Heart right ventricle (tissue), 16 donors: ENCODE data around the gene FAM217A. TPM values are rescaled to one million over a fixed set of nuclear protein-coding genes. Genes with fewer than 3 reads are reported as not detected.

Source experiments
- ATAC-seq, 8 donors: fragments of 200-7000 bp; cut with Tn5 transposase; one replicate each; pipeline ENCODE4 v1.9.1; 2020; ENCODE audit warnings: mild to moderate bottlenecking in 8 of 8, moderate library complexity in 8 of 8, moderate number of reproducible peaks in 1 of 8
- DNase-seq, 2 donors: peaks; one replicate each; pipeline ENCODE4 v3.0.0-alpha.2; 2020
- H3K27ac ChIP-seq, 10 donors: fragments of 200-600 bp; sonication (generic) in 2 of 10; one replicate each; pipeline versions ENCODE4 v1.5.0 to v1.8.0; 2020 to 2022; ENCODE audit warnings: mild to moderate bottlenecking in 3 of 10
- H3K27me3 ChIP-seq, 7 donors: fragments of 200-600 bp; one replicate each; pipeline ENCODE4 v1.8.0; 2021 to 2022; ENCODE audit warnings: mild to moderate bottlenecking in 2 of 7
- H3K36me3 ChIP-seq, 9 donors: fragments of 200-600 bp; sonication (generic) in 1 of 9; one replicate each; pipeline versions ENCODE4 v1.5.0 to v1.8.0; 2020 to 2022; ENCODE audit warnings: mild to moderate bottlenecking in 2 of 9
- H3K4me1 ChIP-seq, 9 donors: fragments of 200-600 bp; sonication (generic) in 1 of 9; one replicate each; pipeline versions ENCODE4 v1.5.0 to v1.8.0; 2020 to 2022; ENCODE audit warnings: mild to moderate bottlenecking in 4 of 9
- H3K4me3 ChIP-seq, 10 donors: fragments of 200-600 bp; sonication (generic) in 2 of 10; one replicate each; pipeline versions ENCODE4 v1.5.0 to v1.8.0; 2020 to 2022; ENCODE audit warnings: mild to moderate bottlenecking in 7 of 10, moderate library complexity in 2 of 10
- H3K9me3 ChIP-seq, 11 donors: fragments of 200-600 bp in 10 of 11; sonication (generic) in 2 of 11; one replicate each; pipeline versions ENCODE4 v1.5.0 to v1.8.0; 2013 to 2022; ENCODE audit warnings: mild to moderate bottlenecking in 2 of 11, control low read depth in 1 of 11, moderate library complexity in 1 of 11
- WGBS, 2 donors: extraction: QIAGEN DNeasy Blood & Tissue Kit; methylation state at CpG; one replicate each; pipeline ENCODE4 v1.1.7; 2013; ENCODE audit warnings: inconsistent platforms in 1 of 2; 5-methylcytosine and 5-hydroxymethylcytosine counted together
- intact Hi-C, 10 donors: fragments of 100-400 bp; cut with DNase I; formaldehyde crosslinking; loops; one replicate each; pipeline versions ENCODE4 v1.11.1 to v1.14.2; 2022
- polyA plus RNA-seq, 2 donors: library from polyadenylated mRNA; stranded (reverse); fragments of 200-250 nt; gene quantifications; one replicate each; pipeline ENCODE4 v1.2.3, GENCODE V29; 2013
- total RNA-seq, 10 donors: library from RNA; stranded (reverse); fragmentation: NEBNext Ultra II Directional in 3 of 10; extraction: Animal tissue kit (Norgen Biotek cat#: 25700) in 3 of 10; gene quantifications; one replicate each; pipeline versions ENCODE4 v1.2.1 to v1.2.4, GENCODE V29; 2021 to 2023
- TF ChIP-seq, protein P1 (sequence below), 9 donors: fragments of 200-600 bp; sonication (generic) in 2 of 9; IDR thresholded peaks; one replicate each; pipeline versions ENCODE4 v1.5.0 to v1.8.0; 2021 to 2022; ENCODE audit warnings: antibody characterized with exemption in 9 of 9, mild to moderate bottlenecking in 5 of 9, moderate library complexity in 1 of 9
- donor health status: Arrhythmogenic right ventricular cardiomyopathy.
- donor health status: ischemic (EF 13 %, LVEDD 7.1; RV severe dilation, severe dysfunction).
- donor health status: healthy with polysubstance abuse.
- donor health status: DM: no; HTN: yes; CAD: no.
- donor health status: DM: no; HTN: no; CAD: no.
- donor health status: ischemic (EF 25% LVEDD 6.9; RV normal size, moderate dysfunction).
- donor health status: ischemic (EF 25% LVEDD 5.7; RV mildly dilated, moderate dysfunction).
- donor health status: healthy.
- donor health status: DM: yes; HTN: yes; CAD: no.
- donor health status: Ischemic cardiomyopathy.
- donor health status: ischemic (EF 35%, LVEDD 5.7; RV mildly dilated, moderate dysfunction).
- donor health status: nonischemic (EF 11% LVEDD 7.7; RV severe dilation, severe dysfunction).
- donor health status: DM: yes; HTN: yes; CAD: no.
- donor health status: PGD.
- donor health status: ischemic (EF 29% LVEDD 5.4; RV normal size, mild dysfunction).
- donor health status: nonischemic (EF 23%, LVEDD 6.1; RV moderate dilation, normal function).

The FAM217A gene
- total and polyA plus RNA-seq, 12 donors: not detected

DNA sequence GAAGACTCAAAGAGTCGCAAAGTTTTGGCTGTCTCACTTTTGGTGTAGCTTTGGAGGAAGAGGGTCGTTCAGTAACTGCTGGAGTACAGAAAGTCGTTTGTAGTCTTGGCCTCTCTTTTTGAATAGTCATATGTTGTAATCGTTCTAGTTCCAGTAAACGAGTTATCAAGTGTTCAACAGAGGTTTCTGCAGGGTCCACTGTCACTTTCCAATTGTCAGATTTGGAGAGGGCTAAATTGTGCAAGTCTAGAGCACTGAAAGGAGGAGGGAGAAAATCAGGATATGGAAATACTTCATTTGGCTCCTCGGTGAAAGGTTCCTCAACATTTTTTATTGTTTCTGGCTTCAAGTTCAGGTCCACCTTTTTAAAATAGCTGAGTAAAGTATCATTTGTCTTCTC, 9.7 kb downstream of the FAM217A start:
- 83 to 84% methylated on average over 6 of the region's 6 CpGs for WGBS, 2 donors
- DNase-seq: no peak
- intact Hi-C loops: loop anchor here in 3 of 10 donors (5.0 to 10.0 kb wide), 3 partner anchors 43 to 73 kb away; no protein-coding TSS in a partner anchor

DNA sequence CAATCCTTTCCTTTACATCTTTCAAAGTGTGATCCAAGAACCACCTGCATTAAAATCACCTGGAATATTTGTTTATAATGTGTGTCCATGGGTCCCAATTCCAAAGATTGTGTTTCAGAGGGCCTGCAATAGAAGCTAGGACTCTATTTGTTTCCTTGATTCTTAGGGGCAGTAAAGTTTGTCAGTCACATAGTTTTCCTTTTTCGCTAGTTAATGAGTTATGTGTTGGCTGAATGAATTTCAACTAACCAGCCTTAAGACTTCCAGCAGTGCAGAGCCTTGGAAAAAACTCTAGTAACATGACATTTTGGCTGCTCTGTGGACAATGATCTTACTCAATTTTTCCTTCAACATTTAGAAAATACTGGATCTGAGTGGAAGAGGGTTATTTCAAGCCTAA, 11.3 kb downstream of the FAM217A start:
- Histone ChIP-seq H3K36me3 (peaks cover 0 to 36% (median 9%) of the 10 kb centered on the region in 9 donors), H3K4me3 (no peak overlapping the region), H3K4me1 (no peaks in the 10 kb centered on the region), H3K27me3 (no peaks in the 10 kb centered on the region), H3K9me3 (no peaks in the 10 kb centered on the region), H3K27ac (no peak overlapping the region)
- DNase-seq: no peak
- TF ChIP-seq, protein P1, sequence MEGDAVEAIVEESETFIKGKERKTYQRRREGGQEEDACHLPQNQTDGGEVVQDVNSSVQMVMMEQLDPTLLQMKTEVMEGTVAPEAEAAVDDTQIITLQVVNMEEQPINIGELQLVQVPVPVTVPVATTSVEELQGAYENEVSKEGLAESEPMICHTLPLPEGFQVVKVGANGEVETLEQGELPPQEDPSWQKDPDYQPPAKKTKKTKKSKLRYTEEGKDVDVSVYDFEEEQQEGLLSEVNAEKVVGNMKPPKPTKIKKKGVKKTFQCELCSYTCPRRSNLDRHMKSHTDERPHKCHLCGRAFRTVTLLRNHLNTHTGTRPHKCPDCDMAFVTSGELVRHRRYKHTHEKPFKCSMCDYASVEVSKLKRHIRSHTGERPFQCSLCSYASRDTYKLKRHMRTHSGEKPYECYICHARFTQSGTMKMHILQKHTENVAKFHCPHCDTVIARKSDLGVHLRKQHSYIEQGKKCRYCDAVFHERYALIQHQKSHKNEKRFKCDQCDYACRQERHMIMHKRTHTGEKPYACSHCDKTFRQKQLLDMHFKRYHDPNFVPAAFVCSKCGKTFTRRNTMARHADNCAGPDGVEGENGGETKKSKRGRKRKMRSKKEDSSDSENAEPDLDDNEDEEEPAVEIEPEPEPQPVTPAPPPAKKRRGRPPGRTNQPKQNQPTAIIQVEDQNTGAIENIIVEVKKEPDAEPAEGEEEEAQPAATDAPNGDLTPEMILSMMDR (IDR thresholded peaks at IDR 0.05): no peak
- WGBS, 2 donors: 88 to 98% methylated on average over 1 of the region's 1 CpG
- ATAC-seq: no peak
- intact Hi-C loops: loop anchor here in 3 of 10 donors (5.0 to 10.0 kb wide), 3 partner anchors 45 to 75 kb away; no protein-coding TSS in a partner anchor

More for the DNA sequence above, 9.7 kb downstream of the FAM217A start:
- H3K4me1 ChIP-seq: no peaks in the 10 kb centered on the region
- TF ChIP-seq, protein P1 (IDR thresholded peaks at IDR 0.05): no peak
- H3K9me3 ChIP-seq: no peaks in the 10 kb centered on the region
- H3K36me3 ChIP-seq: peaks cover 0 to 20% (median 4%) of the 10 kb centered on the region in 9 donors
- H3K27ac ChIP-seq: no peak overlapping the region
- ATAC-seq: no peak
- H3K4me3 ChIP-seq: no peak overlapping the region
- H3K27me3 ChIP-seq: no peaks in the 10 kb centered on the region

DNA sequence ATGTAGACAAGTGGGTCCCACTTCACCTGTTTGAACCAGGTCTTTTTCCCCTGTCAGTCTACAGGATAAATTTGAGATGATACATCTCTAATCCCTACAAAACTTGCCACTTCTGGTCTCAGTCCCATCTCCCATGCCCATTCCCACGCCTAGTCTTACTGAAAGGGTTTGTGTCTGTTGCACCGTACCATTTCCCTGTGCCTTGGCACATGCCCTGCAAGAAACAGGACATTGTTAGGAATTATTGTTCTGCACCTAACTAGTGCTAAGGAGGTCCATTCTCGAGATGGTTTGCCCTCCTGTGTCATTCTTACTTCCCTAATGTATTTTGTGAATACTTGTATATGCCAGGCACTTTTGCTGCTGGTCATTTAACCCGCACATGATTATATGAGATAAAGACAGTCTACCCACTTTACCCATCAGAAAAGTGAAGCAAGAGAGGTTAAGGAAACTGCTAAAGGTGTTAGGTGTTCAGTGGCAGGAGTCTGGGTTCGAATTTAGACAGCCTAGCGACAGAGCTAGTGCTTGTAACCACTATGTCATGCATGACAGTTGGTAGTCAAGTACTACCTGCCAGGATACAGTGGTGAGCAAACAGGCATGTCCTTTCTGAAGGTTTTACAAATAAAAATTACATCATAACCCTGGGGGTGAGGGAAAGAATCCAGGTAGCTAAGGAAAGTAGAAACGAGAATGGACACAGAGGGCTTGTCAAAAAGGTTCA, 12.7 kb downstream of the FAM217A start:
- Histone ChIP-seq H3K36me3 (peaks cover 0 to 50% (median 21%) of the 10 kb centered on the region in 9 donors), H3K9me3 (no peaks in the 10 kb centered on the region), H3K4me3 (no peak overlapping the region), H3K27me3 (no peaks in the 10 kb centered on the region), H3K27ac (no peak overlapping the region), H3K4me1 (no peaks in the 10 kb centered on the region)
- DNase-seq: no peak
- 84 to 89% methylated on average over 7 of the region's 7 CpGs for WGBS, 2 donors
- no peak for ATAC-seq
- intact Hi-C loops: loop anchor here in 3 of 10 donors (5.0 to 10.0 kb wide), 3 partner anchors 46 to 76 kb away; no protein-coding TSS in a partner anchor
- TF ChIP-seq, protein P1 (IDR thresholded peaks at IDR 0.05): no peak

DNA sequence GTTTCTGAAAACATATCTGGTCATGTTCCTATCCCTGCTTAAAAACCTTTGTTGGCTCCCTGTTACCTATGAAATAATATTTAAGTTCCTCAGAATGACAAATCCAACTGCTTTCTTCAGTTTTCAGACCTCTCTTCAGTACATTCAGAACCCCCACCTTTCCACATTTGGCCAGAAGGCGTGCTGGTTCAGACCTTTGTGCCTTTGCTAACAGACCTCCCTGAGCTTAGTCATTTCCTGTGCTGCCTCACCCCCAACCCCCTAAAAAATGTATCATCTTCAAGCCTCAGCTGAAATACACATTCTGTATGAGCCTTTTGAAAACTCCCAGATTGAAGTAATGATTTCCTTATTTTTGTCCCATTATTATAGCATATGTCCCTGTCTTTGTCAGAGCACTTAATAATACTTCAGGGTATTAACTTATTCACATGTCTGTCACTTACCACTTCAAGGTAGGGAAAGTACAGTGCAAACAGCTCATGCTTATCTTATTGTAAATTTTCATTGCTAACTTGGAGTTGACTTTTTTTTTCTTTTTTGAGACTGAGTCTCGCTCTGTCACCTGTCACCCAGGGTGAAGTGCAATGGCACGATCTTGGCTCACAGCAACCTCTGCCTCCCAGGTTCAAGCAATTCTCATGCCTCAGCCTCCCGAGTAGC, 19.7 kb downstream of the FAM217A start:
- no peak for ATAC-seq
- H3K4me3 ChIP-seq: no peak overlapping the region
- H3K9me3 ChIP-seq: no peaks in the 10 kb centered on the region
- TF ChIP-seq, protein P1 (IDR thresholded peaks at IDR 0.05): no peak
- peaks cover 0 to 15% (median 12%) of the 10 kb centered on the region in 9 donors for H3K4me1 ChIP-seq
- no peaks in the 10 kb centered on the region for H3K27me3 ChIP-seq
- peaks cover 0 to 100% (median 72%) of the 10 kb centered on the region in 9 donors for H3K36me3 ChIP-seq
- intact Hi-C loops: loop anchor here in 7 of 10 donors (5.0 to 10.0 kb wide), 6 partner anchors 63 to 153 kb away; no protein-coding TSS in a partner anchor
- peak overlapping the region in 1 of 10 donors; percentile 22 for H3K27ac ChIP-seq
- DNase-seq: no peak
- 89% methylated on average over 4 of the region's 4 CpGs for whole genome bisulfite sequencing, 2 donors
